Activated CD8-positive, alpha-beta T cell treated with anti-CD3 and anti-CD28 coated beads for 36 hours (primary cell): ENCODE data around the gene ESPL1. TPM values are rescaled to one million over a fixed set of nuclear protein-coding genes. Genes with fewer than 3 reads are reported as not detected.

Experiments used
- ATAC-seq: fragments of 200-7000 bp; cut with Tn5 transposase; one replicate; pipeline ENCODE4 v1.10.0; 2021; ENCODE audit warnings: mild to moderate bottlenecking, moderate library complexity
- CTCF ChIA-PET: fragments of 350-600 bp; sonication (Branson Sonifier 250); formaldehyde crosslinking; loops from one replicate; lab custom pipeline; 2021; ENCODE audit warnings: antibody characterized with exemption; lab: Charles Lee
- POLR2A ChIA-PET: fragments of 350-600 bp; sonication (Branson Sonifier 250); formaldehyde crosslinking; loops from one replicate; lab custom pipeline; 2021; ENCODE audit warnings: antibody characterized with exemption; lab: Charles Lee
- DNase-seq: peaks from one replicate; pipeline ENCODE4 v3.0.0-alpha.2; 2020
- H3K27ac Mint-ChIP-seq: one replicate; pipeline ENCODE4 v1.8.0; 2021; ENCODE audit warnings: mild to moderate bottlenecking, mixed read lengths
- H3K27me3 Mint-ChIP-seq: one replicate; pipeline ENCODE4 v1.8.0; 2021; ENCODE audit warnings: mixed read lengths
- H3K36me3 Mint-ChIP-seq: one replicate; pipeline ENCODE4 v1.8.0; 2021; ENCODE audit warnings: low read depth, mixed read lengths
- H3K4me1 Mint-ChIP-seq: one replicate; pipeline ENCODE4 v1.8.0; 2021; ENCODE audit warnings: low read depth, mixed read lengths
- H3K4me3 Mint-ChIP-seq: one replicate; pipeline ENCODE4 v1.8.0; 2021; ENCODE audit warnings: mild to moderate bottlenecking, moderate library complexity, mixed read lengths
- H3K9me3 Mint-ChIP-seq: one replicate; pipeline ENCODE4 v1.8.0; 2021; ENCODE audit warnings: mixed read lengths
- CTCF ChIP-seq: fragments of 200-600 bp; IDR thresholded peaks from one replicate; pipeline ENCODE4 v1.8.0; 2022; ENCODE audit warnings: antibody characterized with exemption, mild to moderate bottlenecking
- intact Hi-C: fragments of 100-400 bp; cut with micrococcal nuclease; formaldehyde crosslinking; loops from one replicate; pipeline ENCODE4 v1.10.0; 2022
- total RNA-seq, 2 experiments: library from RNA; stranded (reverse); gene quantifications; one replicate each; pipeline ENCODE4 v1.2.3, GENCODE V29; 2021

The ESPL1 gene
- total RNA-seq, 2 experiments from 2014 or later: 62.1 to 63.4 TPM

- ATAC-seq (no peak), DNase-seq (peak; percentile 34)
- Mint-ChIP-seq H3K27me3 (no peaks in the 10 kb centered on the region), H3K9me3 (no peaks in the 10 kb centered on the region), H3K4me1 (peaks cover 68% of the 10 kb centered on the region), H3K36me3 (peaks cover under 1% of the 10 kb centered on the region), H3K4me3 (no peak overlapping the region), H3K27ac (peak overlapping the region; percentile 14)
- intact Hi-C loops: no loop called here
- TF ChIP-seq CTCF: no peak
- ChIA-PET CTCF (interaction anchor here (1.1 kb wide), 2 partner anchors 16 to 21 kb away, joined by 3 to 6 read pairs; a partner anchor contains a TSS), POLR2A (interaction anchor here (1.3 to 2.2 kb wide), 4 partner anchors 10 to 69 kb away, joined by 3 to 13 read pairs (median 4); partner anchors contain the start of gene MYG1)
Measured at GRCh38 chr12:53230108-53230845, 37.8 kb upstream of the ESPL1 start.

GRCh38 chr12:53231671-53231920 is 36.5 kb upstream of the ESPL1 start:
- H3K27ac Mint-ChIP-seq: peak overlapping the region; percentile 13

GRCh38 chr12:53231921-53232645 is 36.0 kb upstream of the ESPL1 start, which contains the start of gene RARG:
Gene RARG (minus strand): TSS chr12:53232209. CDS start chr12:53227545, 4,664 bp downstream.
- DNase-seq (peak; percentile 76), ATAC-seq (peak; percentile 74)
- H3K27me3 Mint-ChIP-seq: no peaks in the 10 kb centered on the region
- H3K9me3 Mint-ChIP-seq: no peaks in the 10 kb centered on the region
- CTCF ChIA-PET: interaction anchor here (0.7 to 4.6 kb wide), 2 partner anchors 19 to 21 kb away, joined by 3 to 23 read pairs; no protein-coding TSS in a partner anchor
- H3K4me3 Mint-ChIP-seq: peak within 1 kb of the TSS; percentile 81
- peaks cover 75% of the 10 kb centered on the region for H3K4me1 Mint-ChIP-seq
- TF ChIP-seq CTCF: no peak
- no peaks in the 10 kb centered on the region for H3K36me3 Mint-ChIP-seq
- peak within 1 kb of the TSS; percentile 87 for H3K27ac Mint-ChIP-seq
- intact Hi-C loops: no loop called here
- POLR2A ChIA-PET: interaction anchor here (0.6 to 5.5 kb wide), 10 partner anchors 12 to 67 kb away, joined by 3 to 47 read pairs (median 4); partner anchors contain the start of genes CSAD, ESPL1 and MYG1

More at GRCh38 chr12:53231671-53231920, 36.5 kb upstream of the ESPL1 start:
- ChIA-PET POLR2A (interaction anchor here (0.6 to 2.4 kb wide), 6 partner anchors 12 to 68 kb away, joined by 3 to 6 read pairs (median 4); partner anchors contain the start of genes CSAD and MYG1), CTCF (interaction anchor here (0.7 kb wide), 1 partner anchor 20 kb away, joined by 3 read pairs; no protein-coding TSS in a partner anchor)
- Mint-ChIP-seq H3K36me3 (no peaks in the 10 kb centered on the region), H3K27me3 (no peaks in the 10 kb centered on the region), H3K9me3 (no peaks in the 10 kb centered on the region), H3K4me3 (peak overlapping the region; percentile 61), H3K4me1 (peaks cover 73% of the 10 kb centered on the region)
- no peak for DNase-seq
- no peak for TF ChIP-seq CTCF
- ATAC-seq: no peak
- intact Hi-C loops: no loop called here

GRCh38 chr12:53232646-53233461 is 35.2 kb upstream of the ESPL1 start:
- ATAC-seq: peak; percentile 47
- Mint-ChIP-seq H3K36me3 (no peaks in the 10 kb centered on the region), H3K4me1 (peaks cover 75% of the 10 kb centered on the region), H3K9me3 (no peaks in the 10 kb centered on the region), H3K27ac (peak overlapping the region; percentile 87), H3K27me3 (no peaks in the 10 kb centered on the region), H3K4me3 (peak overlapping the region; percentile 81)
- intact Hi-C loops: no loop called here
- TF ChIP-seq CTCF: no peak
- ChIA-PET POLR2A (interaction anchor here (0.6 to 5.5 kb wide), 8 partner anchors 8 to 47 kb away, joined by 3 to 47 read pairs (median 5); partner anchors contain the start of gene ESPL1), CTCF (interaction anchor here (0.6 to 4.6 kb wide), 4 partner anchors 9 to 19 kb away, joined by 3 to 23 read pairs (median 4); a partner anchor contains a TSS)
- peak; percentile 68 for DNase-seq
